Retinal pigment epithelial cell (primary cell): ENCODE data around the gene EEF1AKMT1.
"Not testable (repeated sequence)": the region's sequence is repeated elsewhere in the genome, so short reads cannot be mapped to it uniquely, and the experiment has no call there.

Experiments
- DNase-seq: peaks from one replicate; pipeline ENCODE4 v3.0.0-alpha.2; 2010; ENCODE audit warnings: low read depth
- H3K4me3 ChIP-seq: 2 replicates; pipeline ENCODE4 v1.5.1; 2011; ENCODE audit warnings: mild to moderate bottlenecking, low read length, control low read depth, moderate library complexity
- TF ChIP-seq, protein P1 (sequence below): conservative IDR thresholded peaks from 2 replicates; pipeline ENCODE4 v1.5.1; 2011; ENCODE audit warnings: low read depth, low read length, control low read depth, inconsistent platforms

Gene EEF1AKMT1

GRCh38 chr13:20767309-20767943, 6.3 kb downstream of the EEF1AKMT1 start:
- DNase-seq: no peak
- TF ChIP-seq, protein P1, sequence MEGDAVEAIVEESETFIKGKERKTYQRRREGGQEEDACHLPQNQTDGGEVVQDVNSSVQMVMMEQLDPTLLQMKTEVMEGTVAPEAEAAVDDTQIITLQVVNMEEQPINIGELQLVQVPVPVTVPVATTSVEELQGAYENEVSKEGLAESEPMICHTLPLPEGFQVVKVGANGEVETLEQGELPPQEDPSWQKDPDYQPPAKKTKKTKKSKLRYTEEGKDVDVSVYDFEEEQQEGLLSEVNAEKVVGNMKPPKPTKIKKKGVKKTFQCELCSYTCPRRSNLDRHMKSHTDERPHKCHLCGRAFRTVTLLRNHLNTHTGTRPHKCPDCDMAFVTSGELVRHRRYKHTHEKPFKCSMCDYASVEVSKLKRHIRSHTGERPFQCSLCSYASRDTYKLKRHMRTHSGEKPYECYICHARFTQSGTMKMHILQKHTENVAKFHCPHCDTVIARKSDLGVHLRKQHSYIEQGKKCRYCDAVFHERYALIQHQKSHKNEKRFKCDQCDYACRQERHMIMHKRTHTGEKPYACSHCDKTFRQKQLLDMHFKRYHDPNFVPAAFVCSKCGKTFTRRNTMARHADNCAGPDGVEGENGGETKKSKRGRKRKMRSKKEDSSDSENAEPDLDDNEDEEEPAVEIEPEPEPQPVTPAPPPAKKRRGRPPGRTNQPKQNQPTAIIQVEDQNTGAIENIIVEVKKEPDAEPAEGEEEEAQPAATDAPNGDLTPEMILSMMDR: no peak
- H3K4me3 ChIP-seq: no peak overlapping the region

DNA sequence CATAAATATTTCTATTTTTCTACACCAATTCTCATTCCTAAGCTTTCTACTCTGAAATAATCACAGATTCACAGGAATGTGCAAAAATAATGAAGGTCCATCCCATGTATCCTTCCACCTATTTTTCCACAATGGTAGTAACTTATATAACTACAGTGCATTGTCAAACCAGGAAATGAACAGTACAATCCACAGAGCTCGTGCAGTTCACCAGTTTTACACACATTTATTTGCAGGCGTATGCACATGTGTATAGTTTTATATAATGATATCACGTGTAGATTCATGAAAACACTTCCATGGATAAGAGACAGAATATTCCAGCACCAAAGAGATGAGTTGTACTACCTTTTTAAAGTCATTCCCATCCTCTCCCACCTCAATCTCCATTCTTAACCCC, 12.9 kb downstream of the EEF1AKMT1 start:
- no peak overlapping the region for H3K4me3 ChIP-seq
- DNase-seq: no peak
- TF ChIP-seq, protein P1: no peak

DNA sequence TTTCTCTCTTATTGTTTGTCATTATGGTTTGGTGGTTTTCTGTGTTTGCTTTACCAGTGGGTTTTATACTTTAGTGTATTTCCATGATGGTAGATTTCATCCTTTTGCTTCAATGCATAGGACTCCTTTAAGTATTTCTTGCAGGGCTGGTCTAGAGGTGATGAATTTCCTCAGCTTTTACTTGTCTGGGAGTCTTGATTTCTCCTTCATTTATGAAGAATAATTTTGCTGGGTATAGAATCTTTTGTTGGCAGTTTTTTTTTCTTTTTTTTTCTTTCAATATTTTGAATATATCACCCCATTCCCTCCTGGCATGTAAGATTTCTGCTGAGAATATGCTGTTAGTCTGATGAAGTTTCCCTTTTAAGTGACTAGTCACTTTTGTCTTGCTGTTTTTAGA, 19.8 kb downstream of the EEF1AKMT1 start:
- no peak for DNase-seq
- TF ChIP-seq, protein P1: no peak
- H3K4me3 ChIP-seq: no peak overlapping the region

DNA sequence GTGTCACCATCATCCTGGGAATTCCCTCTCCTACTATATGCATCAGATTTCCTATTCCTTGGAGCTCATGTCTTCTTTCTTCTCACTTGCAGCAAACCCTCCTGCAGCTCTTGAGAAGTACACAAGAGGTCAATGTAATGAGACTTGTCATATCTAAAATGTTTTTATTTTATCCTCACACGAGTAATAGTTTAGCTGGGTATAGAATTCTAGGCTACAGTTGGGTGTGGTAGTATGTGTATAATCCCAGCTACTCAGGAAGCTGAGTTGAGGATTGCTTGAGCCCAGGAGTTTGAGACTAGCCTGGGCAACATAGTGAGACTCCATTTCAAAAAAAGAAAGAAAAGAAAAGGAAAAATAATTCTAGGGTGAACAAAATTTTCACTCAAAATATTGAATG, 24.4 kb downstream of the EEF1AKMT1 start:
- H3K4me3 ChIP-seq: no peak overlapping the region
- DNase-seq: no peak
- TF ChIP-seq, protein P1: no peak

GRCh38 chr13:20743830-20744404, 29.8 kb downstream of the EEF1AKMT1 start:
- not testable (repeated sequence) for DNase-seq, H3K4me3 ChIP-seq

DNA sequence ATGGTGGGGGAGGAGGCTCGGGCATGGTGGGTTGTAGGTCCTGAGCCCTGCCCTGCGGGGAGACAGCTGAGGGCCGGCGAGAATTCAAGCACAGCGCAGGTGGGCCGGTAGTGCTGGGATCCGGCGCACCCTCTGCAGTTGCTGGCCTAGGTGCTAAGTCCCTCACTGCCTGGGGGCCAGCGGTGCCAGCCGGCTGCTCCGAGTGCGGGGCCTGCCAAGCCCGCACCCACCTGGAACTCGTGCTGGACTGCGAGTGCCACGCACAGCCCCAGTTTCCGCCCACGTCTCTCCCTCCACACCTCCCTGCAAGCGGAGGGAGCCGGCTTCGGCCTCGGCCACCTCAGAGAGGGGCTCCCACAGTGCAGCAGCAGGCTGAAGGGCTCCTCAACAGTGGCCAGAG, 33.7 kb downstream of the EEF1AKMT1 start:
- TF ChIP-seq, protein P1: no peak
- DNase-seq: no peak
- no peak overlapping the region for H3K4me3 ChIP-seq

GRCh38 chr13:20738616-20739015, 35.1 kb downstream of the EEF1AKMT1 start:
- TF ChIP-seq, protein P1: no peak
- DNase-seq: no peak
- no peak overlapping the region for H3K4me3 ChIP-seq
